PC-3 (cell line): Measurements from ENCODE around the gene CASTOR1. TPM values are rescaled to one million over a fixed set of nuclear protein-coding genes. Genes with fewer than 3 reads are reported as not detected.

Source experiments
- ATAC-seq: fragments of 200-7000 bp; cut with Tn5 transposase; 2 replicates; pipeline ENCODE4 v1.9.1; 2020; ENCODE audit warnings: mild to moderate bottlenecking, moderate library complexity
- BruUV-seq: library from RNA; stranded (reverse); fragments of 400-500 nt; replicated peaks from 2 replicates; lab custom pipeline; 2021; lab: Mats Ljungman, UMichigan
- CTCF ChIA-PET: fragments of 300-600 bp; sonication (Branson Sonifier 250); formaldehyde crosslinking; loops from one replicate; lab custom pipeline; 2022; ENCODE audit warnings: antibody characterized with exemption; lab: Charles Lee
- POLR2A ChIA-PET: fragments of 300-600 bp; sonication (Branson Sonifier 250); formaldehyde crosslinking; loops from one replicate; lab custom pipeline; 2022; ENCODE audit warnings: antibody characterized with exemption; ENCODE audit not compliant: unreplicated experiment; lab: Charles Lee
- DNase-seq: peaks from one replicate; pipeline ENCODE4 v3.0.0-alpha.2; 2015
- H2AFZ ChIP-seq: fragments of 300-600 bp; sonication (generic); 2 replicates; pipeline ENCODE4 v1.6.0; 2016; ENCODE audit warnings: antibody characterized with exemption, low read length
- H3F3A ChIP-seq: fragments of 300-600 bp; sonication (generic); one replicate; pipeline ENCODE4 v1.6.0; 2017; ENCODE audit warnings: antibody characterized with exemption, low read length, control low read depth, mild to moderate bottlenecking; ENCODE audit not compliant: unreplicated experiment
- H3K27ac ChIP-seq: fragments of 300-600 bp; sonication (generic); 2 replicates; pipeline ENCODE4 v1.5.1; 2016; ENCODE audit warnings: mild to moderate bottlenecking, low read length
- H3K27me3 ChIP-seq: fragments of 300-600 bp; sonication (generic); 2 replicates; pipeline ENCODE4 v1.6.1; 2016; ENCODE audit warnings: low read length, mixed read lengths
- H3K36me3 ChIP-seq: fragments of 300-600 bp; sonication (generic); 2 replicates; pipeline ENCODE4 v1.6.1; 2016; ENCODE audit warnings: low read depth, mixed run types, low read length, mixed read lengths
- H3K4me1 ChIP-seq: fragments of 300-600 bp; sonication (generic); 2 replicates; pipeline ENCODE4 v1.5.1; 2016; ENCODE audit warnings: low read length; ENCODE audit not compliant: insufficient read depth
- H3K4me2 ChIP-seq: fragments of 300-600 bp; sonication (generic); 2 replicates; pipeline ENCODE4 v1.6.0; 2016; ENCODE audit warnings: low read length
- H3K4me3 ChIP-seq: fragments of 300-600 bp; sonication (generic); 2 replicates; pipeline ENCODE4 v1.5.1; 2016; ENCODE audit warnings: mild to moderate bottlenecking, low read length, mixed read lengths
- H3K79me2 ChIP-seq: fragments of 300-600 bp; sonication (generic); 2 replicates; pipeline ENCODE4 v1.6.1; 2017; ENCODE audit warnings: low read length, mixed read lengths
- H3K9ac ChIP-seq: fragments of 300-600 bp; sonication (generic); 2 replicates; pipeline ENCODE4 v1.6.0; 2016; ENCODE audit warnings: mild to moderate bottlenecking, low read length
- H3K9me2 ChIP-seq: fragments of 300-600 bp; sonication (generic); replicated peaks from 2 replicates; pipeline ENCODE4 v1.6.1; 2016; ENCODE audit warnings: mixed run types, low read length, mixed read lengths
- H3K9me3 ChIP-seq: fragments of 300-600 bp; sonication (generic); 2 replicates; pipeline ENCODE4 v1.6.1; 2016; ENCODE audit warnings: low read length, mixed read lengths
- H4K20me1 ChIP-seq: fragments of 300-600 bp; sonication (generic); 2 replicates; pipeline ENCODE4 v1.6.1; 2016; ENCODE audit warnings: low read length, mixed read lengths
- EZH2 ChIP-seq: fragments of 300-600 bp; sonication (generic); IDR thresholded peaks from one replicate; pipeline ENCODE4 v1.6.1; 2017; ENCODE audit warnings: antibody characterized with exemption, mild to moderate bottlenecking, low read length; ENCODE audit not compliant: unreplicated experiment
- EZH2phosphoT487 ChIP-seq: fragments of 300-600 bp; sonication (generic); IDR thresholded peaks from 2 replicates; pipeline ENCODE4 v1.6.1; 2018; ENCODE audit warnings: mild to moderate bottlenecking, antibody characterized with exemption, low read length, borderline replicate concordance
- intact Hi-C: fragments of 100-400 bp; cut with micrococcal nuclease; formaldehyde crosslinking; loops from 2 replicates; pipeline ENCODE4 v1.9.0; 2023
- total RNA-seq: library from RNA; depleted of rRNA; stranded (reverse); fragments of >200 nt; gene quantifications from 2 replicates; pipeline ENCODE4 v1.2.3, GENCODE V29; 2014
- TF ChIP-seq, protein P1 (sequence below): fragments of 300-600 bp; sonication (generic); conservative IDR thresholded peaks from 2 replicates; pipeline ENCODE4 v1.5.1; 2017; ENCODE audit warnings: antibody characterized with exemption, low read depth, mild to moderate bottlenecking, low read length

CASTOR1 gene
- total RNA-seq, 1 experiment from 2014 or later = 4.2 TPM

DNA sequence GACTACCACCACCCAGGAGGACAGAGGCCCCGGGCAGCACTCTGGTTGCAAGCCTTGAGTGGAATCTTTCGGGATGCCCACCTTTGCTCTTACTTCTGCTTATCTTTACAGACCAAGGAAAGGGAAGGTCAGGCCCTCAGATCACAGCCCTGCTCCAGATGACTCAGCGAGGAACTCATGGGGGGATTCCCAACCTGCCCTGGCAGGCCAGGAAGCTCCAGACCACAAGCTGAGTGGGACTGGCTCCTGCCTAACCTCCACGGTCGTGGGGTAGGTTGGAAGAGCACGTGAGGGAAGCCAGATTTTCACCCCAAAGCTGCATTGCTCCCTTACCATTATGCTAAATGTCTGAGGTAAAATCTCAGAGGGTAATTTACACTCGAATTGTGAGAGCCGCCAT, 25.6 kb upstream of the CASTOR1 start:
- no peaks in the 10 kb centered on the region for H3K27me3 ChIP-seq
- no peak overlapping the region for H3K4me2 ChIP-seq
- no peaks in the 10 kb centered on the region for H3K36me3 ChIP-seq
- CTCF ChIA-PET = no interaction called here
- intact Hi-C loops = no loop called here
- peaks cover 60% of the 10 kb centered on the region for H3K79me2 ChIP-seq
- peaks cover 45% of the 10 kb centered on the region for H3K4me1 ChIP-seq
- no peaks in the 10 kb centered on the region for H3F3A ChIP-seq
- no peak for ATAC-seq
- TF ChIP-seq, protein P1, sequence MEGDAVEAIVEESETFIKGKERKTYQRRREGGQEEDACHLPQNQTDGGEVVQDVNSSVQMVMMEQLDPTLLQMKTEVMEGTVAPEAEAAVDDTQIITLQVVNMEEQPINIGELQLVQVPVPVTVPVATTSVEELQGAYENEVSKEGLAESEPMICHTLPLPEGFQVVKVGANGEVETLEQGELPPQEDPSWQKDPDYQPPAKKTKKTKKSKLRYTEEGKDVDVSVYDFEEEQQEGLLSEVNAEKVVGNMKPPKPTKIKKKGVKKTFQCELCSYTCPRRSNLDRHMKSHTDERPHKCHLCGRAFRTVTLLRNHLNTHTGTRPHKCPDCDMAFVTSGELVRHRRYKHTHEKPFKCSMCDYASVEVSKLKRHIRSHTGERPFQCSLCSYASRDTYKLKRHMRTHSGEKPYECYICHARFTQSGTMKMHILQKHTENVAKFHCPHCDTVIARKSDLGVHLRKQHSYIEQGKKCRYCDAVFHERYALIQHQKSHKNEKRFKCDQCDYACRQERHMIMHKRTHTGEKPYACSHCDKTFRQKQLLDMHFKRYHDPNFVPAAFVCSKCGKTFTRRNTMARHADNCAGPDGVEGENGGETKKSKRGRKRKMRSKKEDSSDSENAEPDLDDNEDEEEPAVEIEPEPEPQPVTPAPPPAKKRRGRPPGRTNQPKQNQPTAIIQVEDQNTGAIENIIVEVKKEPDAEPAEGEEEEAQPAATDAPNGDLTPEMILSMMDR = no peak
- TF ChIP-seq EZH2 (no peak), EZH2phosphoT487 (no peak)
- no peak overlapping the region for H3K27ac ChIP-seq
- POLR2A ChIA-PET = no interaction called here
- no peak overlapping the region for H3K9ac ChIP-seq
- BruUV-seq = no TSS peak
- H3K9me3 ChIP-seq = no peaks in the 10 kb centered on the region
- H4K20me1 ChIP-seq = no peaks in the 10 kb centered on the region
- no peak overlapping the region for H3K4me3 ChIP-seq
- no peaks in the 10 kb centered on the region for H3K9me2 ChIP-seq
- no peak for DNase-seq
- no peak overlapping the region for H2AFZ ChIP-seq

- H3K4me1 ChIP-seq = peaks cover 45% of the 10 kb centered on the region
- intact Hi-C loops = no loop called here
- BruUV-seq = no TSS peak
- peak overlapping the region; percentile 35 for H3K27ac ChIP-seq
- no peaks in the 10 kb centered on the region for H3K9me3 ChIP-seq
- H3K36me3 ChIP-seq = no peaks in the 10 kb centered on the region
- no peaks in the 10 kb centered on the region for H3F3A ChIP-seq
- ATAC-seq (no peak; the same call in 1 of the 2 replicates), DNase-seq (peak; percentile 49)
- H3K4me3 ChIP-seq = no peak overlapping the region
- no peaks in the 10 kb centered on the region for H3K9me2 ChIP-seq
- no peak overlapping the region for H3K4me2 ChIP-seq
- TF ChIP-seq, protein P1 = no peak
- no peak for TF ChIP-seq EZH2phosphoT487
- no peak for TF ChIP-seq EZH2
- H2AFZ ChIP-seq = no peak overlapping the region
- no peak overlapping the region for H3K9ac ChIP-seq
- POLR2A ChIA-PET = interaction anchor here (0.7 kb wide), 1 partner anchor 986 kb away, joined by 31 read pairs; no protein-coding TSS in a partner anchor
- CTCF ChIA-PET = no interaction called here
- no peaks in the 10 kb centered on the region for H3K27me3 ChIP-seq
- no peaks in the 10 kb centered on the region for H4K20me1 ChIP-seq
- peaks cover 59% of the 10 kb centered on the region for H3K79me2 ChIP-seq
Measured at GRCh38 chr22:30313527-30314363, 24.4 kb upstream of the CASTOR1 start.

- intact Hi-C loops = no loop called here
- Histone ChIP-seq H3K79me2 (peaks cover 72% of the 10 kb centered on the region), H3K4me3 (no peak overlapping the region), H3F3A (no peaks in the 10 kb centered on the region), H3K4me2 (peak overlapping the region; percentile 76), H2AFZ (no peak overlapping the region), H3K9me2 (no peaks in the 10 kb centered on the region), H3K36me3 (no peaks in the 10 kb centered on the region), H3K4me1 (peaks cover 57% of the 10 kb centered on the region), H3K9me3 (no peaks in the 10 kb centered on the region), H3K27ac (peak overlapping the region; percentile 91), H3K9ac (peak overlapping the region; percentile 54; the same call in 1 of the 2 replicates), H3K27me3 (no peaks in the 10 kb centered on the region), H4K20me1 (no peaks in the 10 kb centered on the region)
- ChIA-PET POLR2A (interaction anchor here (0.6 kb wide), 1 partner anchor 102 kb away, joined by 3 read pairs; no protein-coding TSS in a partner anchor), CTCF (no interaction called here)
- ATAC-seq (peak; percentile 69), DNase-seq (peak; percentile 77)
- TF ChIP-seq, protein P1 = no peak
- TF ChIP-seq EZH2phosphoT487 (no peak), EZH2 (no peak)
- no TSS peak for BruUV-seq
Measured at GRCh38 chr22:30312053-30312452, 22.7 kb upstream of the CASTOR1 start.
